Neural cell (in vitro differentiated cells): ENCODE results near the gene ZDHHC11. TPM values are rescaled to one million over a fixed set of nuclear protein-coding genes. Genes with fewer than 3 reads are reported as not detected.

Experiments
- H2AFZ ChIP-seq: fragments of 200-600, 300-800 bp; sonication (generic), shearing (Covaris generic); 2 replicates; pipeline ENCODE4 v1.6.0; 2014; ENCODE audit warnings: low read depth, mild to moderate bottlenecking, antibody characterized with exemption, low read length, moderate library complexity
- H3F3A ChIP-seq: fragments of 200-600 bp; shearing (Covaris generic); 2 replicates; pipeline ENCODE4 v1.6.1; 2016; ENCODE audit warnings: mild to moderate bottlenecking, moderate library complexity, mixed read lengths, antibody characterized with exemption, low read length; ENCODE audit not compliant: insufficient read depth, poor library complexity, severe bottlenecking
- H3K27ac ChIP-seq: fragments of 200-600, 300-800 bp; sonication (generic), shearing (Covaris generic); 2 replicates; pipeline ENCODE4 v1.5.1; 2014; ENCODE audit warnings: mild to moderate bottlenecking, low read length, moderate library complexity
- H3K27me3 ChIP-seq: fragments of 300-800, 200-600 bp; sonication (generic), shearing (Covaris generic); 2 replicates; pipeline ENCODE4 v1.6.0; 2014; ENCODE audit warnings: mild to moderate bottlenecking, low read depth, low read length, moderate library complexity; ENCODE audit not compliant: insufficient read depth
- H3K36me3 ChIP-seq: fragments of 300-800, 200-600 bp; sonication (generic), shearing (Covaris generic); 2 replicates; pipeline ENCODE4 v1.5.1; 2014; ENCODE audit warnings: mild to moderate bottlenecking, antibody characterized with exemption, low read length, moderate library complexity; ENCODE audit not compliant: insufficient read depth
- H3K4me2 ChIP-seq: fragments of 300-800, 200-600 bp; sonication (generic), shearing (Covaris generic); 2 replicates; pipeline ENCODE4 v1.6.0; 2014; ENCODE audit warnings: mild to moderate bottlenecking, low read length
- H3K4me3 ChIP-seq: fragments of 300-800, 200-600 bp; sonication (generic), shearing (Covaris generic); 2 replicates; pipeline ENCODE4 v1.5.1; 2014; ENCODE audit warnings: mild to moderate bottlenecking, low read length, moderate library complexity
- H3K79me2 ChIP-seq: fragments of 200-600 bp; shearing (Covaris generic); replicated peaks from 2 replicates; pipeline ENCODE4 v1.6.0; 2014; ENCODE audit warnings: mild to moderate bottlenecking, low read length, moderate library complexity; ENCODE audit not compliant: insufficient read depth
- H3K9ac ChIP-seq: fragments of 300-800, 200-600 bp; sonication (generic), shearing (Covaris generic); 2 replicates; pipeline ENCODE4 v1.6.1; 2016; ENCODE audit warnings: mild to moderate bottlenecking, low read length, mixed read lengths
- H3K9me2 ChIP-seq: fragments of 200-600 bp; shearing (Covaris generic); 2 replicates; pipeline ENCODE4 v1.6.1; 2016; ENCODE audit warnings: mild to moderate bottlenecking, low read length, mixed read lengths; ENCODE audit not compliant: insufficient read depth
- H3K9me3 ChIP-seq: fragments of 200-600, 300-800 bp; sonication (generic), shearing (Covaris generic); 2 replicates; pipeline ENCODE4 v1.6.1; 2016; ENCODE audit warnings: mild to moderate bottlenecking, mixed run types, low read length, moderate library complexity, mixed read lengths
- H4K20me1 ChIP-seq: fragments of 200-600 bp; shearing (Covaris generic); 2 replicates; pipeline ENCODE4 v1.6.1; 2016; ENCODE audit warnings: mild to moderate bottlenecking, mixed run types; ENCODE audit not compliant: insufficient read depth
- CTCF ChIP-seq: fragments of 450-650 bp; IDR thresholded peaks from 2 replicates; pipeline ENCODE4 v1.5.1; 2014; ENCODE audit warnings: antibody characterized with exemption, mild to moderate bottlenecking, moderate library complexity; ENCODE audit not compliant: poor library complexity, severe bottlenecking
- EP300 ChIP-seq: fragments of 450-650 bp; conservative IDR thresholded peaks from 2 replicates; pipeline ENCODE4 v1.6.1; 2014; ENCODE audit warnings: antibody characterized with exemption, mild to moderate bottlenecking, moderate library complexity; ENCODE audit not compliant: poor library complexity, severe bottlenecking
- EZH2 ChIP-seq: fragments of 200-600, 300-800 bp; shearing (Covaris generic), sonication (generic); IDR thresholded peaks from 2 replicates; pipeline ENCODE4 v1.6.1; 2014; ENCODE audit warnings: antibody characterized with exemption, low read length, borderline replicate concordance, mild to moderate bottlenecking; ENCODE audit not compliant: insufficient read depth, poor library complexity, severe bottlenecking
- MXI1 ChIP-seq: fragments of 450-650 bp; conservative IDR thresholded peaks from 2 replicates; pipeline ENCODE4 v1.6.1; 2014; ENCODE audit warnings: antibody characterized with exemption, mild to moderate bottlenecking; ENCODE audit not compliant: poor library complexity, severe bottlenecking
- POLR2AphosphoS5 ChIP-seq: IDR thresholded peaks from 2 replicates; pipeline ENCODE4 v1.6.1; 2012
- RAD21 ChIP-seq: fragments of 450-650 bp; conservative IDR thresholded peaks from 2 replicates; pipeline ENCODE4 v1.6.1; 2014; ENCODE audit warnings: antibody characterized with exemption, mild to moderate bottlenecking, moderate library complexity
- REST ChIP-seq: IDR thresholded peaks from 2 replicates; pipeline ENCODE4 v1.6.1; 2012; ENCODE audit warnings: borderline replicate concordance
- SMC3 ChIP-seq: fragments of 450-650 bp; conservative IDR thresholded peaks from 2 replicates; pipeline ENCODE4 v1.6.1; 2014; ENCODE audit warnings: antibody characterized with exemption, mild to moderate bottlenecking, moderate library complexity; ENCODE audit not compliant: poor library complexity
- TAF1 ChIP-seq: IDR thresholded peaks from 2 replicates; pipeline ENCODE4 v1.6.1; 2012; ENCODE audit warnings: low read depth
- polyA plus RNA-seq: library from polyadenylated mRNA; depleted of rRNA; stranded (reverse); fragments of >200 nt; gene quantifications from 2 replicates; pipeline ENCODE4 v1.2.3, GENCODE V29; 2014

Gene ZDHHC11
- polyA plus RNA-seq, 1 donor from 2014 or later: 11.4 TPM

GRCh38 chr5:875931-876330, 25.1 kb upstream of the ZDHHC11 start:
- Histone ChIP-seq H2AFZ (no peak overlapping the region), H3K79me2 (no peaks in the 10 kb centered on the region), H3K9ac (no peak overlapping the region), H3K9me2 (no peaks in the 10 kb centered on the region), H3K36me3 (peaks cover 2% of the 10 kb centered on the region), H3K27ac (no peak overlapping the region), H3K27me3 (no peaks in the 10 kb centered on the region), H3K4me2 (no peak overlapping the region), H3F3A (no peaks in the 10 kb centered on the region), H3K4me3 (no peak overlapping the region), H4K20me1 (no peaks in the 10 kb centered on the region), H3K9me3 (no peaks in the 10 kb centered on the region)
- TF ChIP-seq RAD21: no peak
- no peak for TF ChIP-seq EP300
- TF ChIP-seq SMC3: no peak
- no peak for TF ChIP-seq POLR2AphosphoS5
- TF ChIP-seq MXI1: no peak

- Histone ChIP-seq H3K27ac (no peak overlapping the region), H3K27me3 (no peaks in the 10 kb centered on the region), H3K4me3 (no peak overlapping the region), H3K9me2 (no peaks in the 10 kb centered on the region), H3K9ac (no peak overlapping the region), H2AFZ (no peak overlapping the region), H3K9me3 (no peaks in the 10 kb centered on the region), H4K20me1 (no peaks in the 10 kb centered on the region), H3F3A (no peaks in the 10 kb centered on the region), H3K79me2 (no peaks in the 10 kb centered on the region), H3K36me3 (no peaks in the 10 kb centered on the region), H3K4me2 (no peak overlapping the region)
- TF ChIP-seq EP300 (no peak), POLR2AphosphoS5 (no peak), EZH2 (no peak), TAF1 (no peak), MXI1 (no peak), REST (no peak), SMC3 (no peak), CTCF (no peak), RAD21 (no peak)
Observed at GRCh38 chr5:873328-873727, 22.5 kb upstream of the ZDHHC11 start.

- Histone ChIP-seq H3K9me2 (no peaks in the 10 kb centered on the region), H3F3A (no peaks in the 10 kb centered on the region), H3K9me3 (no peaks in the 10 kb centered on the region), H3K4me3 (no peak overlapping the region), H3K36me3 (no peaks in the 10 kb centered on the region), H4K20me1 (no peaks in the 10 kb centered on the region), H3K79me2 (no peaks in the 10 kb centered on the region), H3K27ac (no peak overlapping the region), H2AFZ (no peak overlapping the region), H3K4me2 (no peak overlapping the region), H3K9ac (no peak overlapping the region), H3K27me3 (no peaks in the 10 kb centered on the region)
- TF ChIP-seq SMC3 (no peak), TAF1 (no peak), RAD21 (no peak), EZH2 (no peak), CTCF (no peak)
Observed at GRCh38 chr5:872301-872700, 21.5 kb upstream of the ZDHHC11 start.
